NCI-H446 (cell line): ENCODE results near the gene DOCK4.
A peak's percentile ranks its signal among the peaks of the same experiment; 100 is the strongest.

Experiments
- DNase-seq, 2 experiments: peaks; one replicate each; lab custom pipeline; 2025; lab: John Stamatoyannopoulos, UW

DOCK4 gene

DNA sequence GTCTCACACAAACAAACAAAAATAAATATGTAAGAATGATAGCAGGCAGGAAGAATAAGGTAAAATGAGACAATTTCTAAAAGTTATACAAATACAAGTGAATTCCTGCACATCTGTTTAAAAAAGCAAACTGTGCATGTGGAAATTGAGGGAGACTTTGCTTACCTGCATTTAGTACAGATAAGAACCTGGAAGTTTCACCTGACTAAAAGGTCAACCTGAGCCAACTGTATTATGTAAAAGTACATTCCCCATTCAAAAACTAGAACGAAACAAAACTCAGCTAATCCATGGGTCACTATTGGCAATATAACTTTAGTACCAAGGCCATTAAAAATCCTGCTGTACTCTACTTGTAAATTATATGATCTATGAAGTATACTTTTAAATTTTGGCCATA is 127.1 kb downstream of the DOCK4 start:
- DNase-seq: no peak

DNA sequence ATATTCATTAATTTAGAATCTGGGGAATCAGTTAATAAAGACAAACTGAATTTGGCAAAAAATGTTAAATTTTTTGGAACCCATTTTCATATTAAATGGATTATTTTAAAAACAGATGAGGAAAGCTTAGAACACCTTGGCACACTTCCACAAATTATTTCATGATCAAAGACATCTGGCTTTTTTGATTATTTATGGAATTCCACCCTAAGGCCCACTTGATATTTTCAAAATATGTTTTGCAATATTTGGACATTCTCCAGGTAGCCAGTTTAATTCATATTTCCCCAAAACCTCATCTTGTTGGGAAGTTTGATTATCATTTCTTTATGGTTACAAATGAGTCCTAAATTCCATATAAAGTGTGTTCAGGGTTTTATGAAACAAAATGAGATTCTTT is 129.9 kb downstream of the DOCK4 start:
- DNase-seq: peak in 1 of 2 experiments; percentile 53

DNA sequence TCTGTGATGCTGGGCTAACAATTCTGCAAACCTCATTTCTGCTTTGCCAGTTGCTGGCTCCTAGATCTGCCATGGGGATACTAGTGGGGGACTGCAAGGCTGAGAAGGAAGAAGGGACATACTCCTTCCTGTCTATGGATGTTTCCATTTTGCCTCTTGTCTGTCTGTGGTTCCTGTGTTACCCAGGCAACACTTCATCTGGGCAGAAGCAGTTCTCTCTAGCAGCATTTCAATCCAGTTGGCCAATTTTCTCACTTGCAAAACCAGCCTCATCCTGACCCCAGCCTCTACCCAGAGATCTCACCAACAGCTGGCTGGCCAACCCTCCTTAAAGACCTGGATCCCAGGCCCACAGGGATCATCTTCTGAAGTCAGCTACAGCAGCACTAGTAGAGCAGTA is 131.7 kb downstream of the DOCK4 start:
- no peak for DNase-seq

DNA sequence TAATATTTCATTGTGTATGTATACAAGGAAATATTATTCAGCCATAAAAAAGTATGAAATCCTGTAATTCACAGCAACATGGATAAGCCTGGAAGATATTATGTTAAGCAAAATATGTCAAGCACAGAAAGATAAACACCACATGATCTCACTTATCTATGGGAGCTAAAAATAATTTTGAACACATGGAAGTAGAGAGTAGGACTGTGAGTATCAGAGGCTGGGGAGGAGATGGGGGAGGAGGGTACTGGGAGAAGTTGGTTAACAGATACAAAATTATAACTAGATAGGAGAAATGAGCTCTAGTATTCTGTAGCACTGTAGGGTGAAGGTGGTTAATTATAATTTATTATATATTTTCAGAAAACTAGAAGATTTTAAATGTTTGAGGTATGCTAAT is 132.7 kb downstream of the DOCK4 start:
- no peak for DNase-seq

DNA sequence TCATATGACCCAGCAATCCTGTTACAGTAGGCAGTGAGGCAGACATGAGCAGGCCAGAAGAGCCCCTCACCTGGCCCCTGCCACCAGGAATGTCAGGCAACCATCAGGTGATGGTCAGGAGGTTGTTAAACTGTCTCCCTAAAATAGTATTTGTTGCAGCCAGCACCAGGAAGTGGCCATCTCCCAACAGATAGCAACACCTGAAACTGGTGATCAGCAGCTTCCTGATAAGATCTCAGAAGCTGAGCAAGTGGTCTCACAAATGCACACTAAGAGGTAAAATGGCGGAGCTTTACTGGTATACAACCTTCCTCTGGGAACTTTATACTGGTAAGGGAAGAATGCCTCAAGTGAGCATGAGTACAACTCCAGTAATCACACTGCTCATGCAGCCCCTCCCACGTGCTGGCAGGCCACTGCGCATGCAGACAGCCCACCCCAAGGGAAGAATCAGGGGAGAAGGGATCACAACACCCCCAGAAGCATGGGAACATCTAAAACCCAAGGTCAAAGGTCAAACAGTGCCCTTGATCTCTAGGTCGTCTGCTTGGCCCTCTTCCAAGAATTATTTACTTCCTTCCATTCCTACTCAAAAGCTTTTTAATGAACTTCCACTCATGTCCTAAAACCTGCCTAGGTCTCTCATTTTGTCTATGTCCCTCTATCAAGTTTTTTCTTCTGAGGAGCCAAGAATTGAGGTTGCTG is 133.5 kb downstream of the DOCK4 start:
- no peak for DNase-seq

DNA sequence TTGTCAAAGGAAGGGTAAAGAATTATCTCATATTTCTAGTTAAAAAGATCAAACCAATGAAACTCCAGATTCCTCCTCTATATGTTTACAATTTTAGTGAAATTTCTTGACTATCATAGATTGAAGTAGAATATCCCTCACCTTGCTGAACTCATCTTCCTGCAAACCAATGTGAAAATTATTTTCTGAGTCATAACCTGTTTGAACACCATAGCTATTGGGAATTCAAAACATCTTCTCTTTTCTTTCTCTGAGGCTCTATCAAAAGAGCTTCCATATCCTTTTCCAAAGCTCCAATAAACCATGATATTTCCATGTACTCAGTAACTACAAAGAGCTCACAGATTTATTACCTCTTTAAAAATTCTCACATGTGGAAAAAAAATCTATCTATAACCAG is 134.3 kb downstream of the DOCK4 start:
- no peak for DNase-seq

DNA sequence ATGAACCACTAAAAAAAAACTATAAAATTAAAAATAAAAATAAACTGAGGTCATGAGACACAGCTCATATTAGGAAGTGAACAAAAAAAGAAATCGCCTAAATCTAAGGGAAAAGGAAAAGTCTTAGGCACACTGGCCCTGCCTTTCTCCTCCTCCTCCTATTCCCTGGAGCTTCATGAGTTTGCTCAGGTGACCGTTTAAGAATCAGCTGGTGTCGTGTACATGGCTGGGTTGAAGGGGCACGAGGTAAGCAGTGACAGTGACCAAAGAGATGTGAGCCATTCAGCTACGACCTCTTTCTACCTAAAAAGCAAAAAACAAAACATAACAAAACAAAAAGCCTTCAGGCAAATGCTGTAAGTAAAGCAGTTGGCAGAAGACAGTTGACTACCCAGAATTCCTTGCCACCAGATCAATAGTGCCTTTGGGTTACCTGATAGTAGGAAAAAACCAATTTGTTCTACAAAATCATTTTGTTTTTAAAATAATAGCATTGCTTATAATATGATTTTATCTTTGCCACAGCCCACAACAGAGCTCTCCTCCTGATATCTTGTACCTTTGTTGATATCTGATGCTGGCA is 135.4 kb downstream of the DOCK4 start:
- DNase-seq: no peak

DNA sequence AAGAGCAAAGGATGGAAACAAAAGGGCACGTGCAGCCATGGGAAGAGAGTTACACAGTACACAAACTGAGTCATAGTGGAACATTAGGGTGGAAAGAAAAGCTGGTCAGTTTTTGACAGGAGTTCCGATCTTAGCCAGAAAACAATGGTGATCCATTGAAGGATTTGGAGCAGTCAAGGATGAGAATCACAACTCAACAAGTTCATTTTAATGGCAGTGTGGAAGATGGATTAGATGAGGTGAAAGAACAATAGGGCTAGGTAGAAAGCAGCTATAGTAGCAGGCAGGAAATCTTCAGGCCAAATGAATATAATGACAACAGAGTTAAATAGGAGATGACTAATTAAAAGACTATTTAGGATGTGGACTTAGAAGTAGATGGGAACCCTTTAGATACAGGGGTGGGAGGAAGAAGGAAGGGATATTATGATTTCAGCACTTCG is 136.3 kb downstream of the DOCK4 start:
- DNase-seq: no peak

DNA sequence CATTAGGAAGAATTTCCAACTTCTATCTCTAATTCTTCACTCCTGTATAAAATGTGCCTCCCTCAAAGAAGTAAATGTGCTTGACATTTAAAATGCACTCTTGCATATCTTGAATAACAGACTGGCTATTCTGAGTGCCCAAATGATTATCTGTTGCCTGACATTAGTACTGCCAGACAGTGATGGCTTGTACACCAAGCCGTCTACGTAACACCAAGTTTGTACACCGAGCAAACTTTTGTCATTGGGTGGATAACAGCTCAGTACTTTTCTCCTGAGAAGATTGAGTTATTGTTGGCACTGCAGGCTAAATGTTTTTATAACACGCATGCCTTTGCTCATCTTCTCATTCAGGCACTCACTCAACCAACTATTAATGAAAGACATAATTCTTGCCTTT is 137.2 kb downstream of the DOCK4 start:
- DNase-seq: no peak

DNA sequence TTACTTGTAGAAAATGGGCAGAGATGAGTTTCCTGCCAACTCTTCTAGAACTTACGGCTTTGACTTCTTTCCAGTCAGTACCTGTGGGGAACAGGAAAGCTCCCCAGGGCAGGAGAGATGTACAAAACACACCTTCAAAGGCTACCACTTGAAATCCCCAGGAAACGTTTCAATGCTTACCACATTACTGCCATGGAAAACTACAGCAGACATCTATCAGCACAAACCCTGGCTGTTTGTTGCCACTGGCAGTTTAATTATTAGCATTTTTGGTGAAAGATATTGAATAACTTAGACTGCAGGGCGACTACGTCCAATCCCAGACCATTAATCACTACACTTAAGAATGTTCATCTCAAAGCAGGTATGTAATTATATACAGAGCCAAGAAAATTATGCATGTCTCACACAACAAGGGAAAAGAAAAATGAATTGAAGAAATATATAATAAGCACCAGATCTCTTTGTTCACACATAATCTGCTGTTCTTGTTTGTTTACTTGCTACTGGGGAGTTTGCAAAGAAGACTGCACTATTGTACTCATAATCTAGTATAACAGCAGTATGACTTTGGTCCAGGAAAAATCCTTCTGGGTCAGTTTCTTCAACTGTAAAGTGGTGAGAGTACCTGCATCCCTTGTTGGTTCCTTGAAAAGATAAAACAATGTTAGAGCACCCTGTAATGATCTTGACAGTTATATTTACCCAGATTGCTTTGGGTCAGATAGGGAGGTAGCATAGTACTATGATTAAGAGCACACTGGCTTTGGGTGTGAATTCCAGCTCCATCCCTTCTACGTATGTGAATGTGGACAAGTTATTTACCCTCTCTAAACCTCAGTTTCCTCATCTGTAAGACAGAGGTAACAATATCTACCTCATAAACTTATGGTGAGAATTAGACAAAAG is 138.3 kb downstream of the DOCK4 start:
- no peak for DNase-seq

DNA sequence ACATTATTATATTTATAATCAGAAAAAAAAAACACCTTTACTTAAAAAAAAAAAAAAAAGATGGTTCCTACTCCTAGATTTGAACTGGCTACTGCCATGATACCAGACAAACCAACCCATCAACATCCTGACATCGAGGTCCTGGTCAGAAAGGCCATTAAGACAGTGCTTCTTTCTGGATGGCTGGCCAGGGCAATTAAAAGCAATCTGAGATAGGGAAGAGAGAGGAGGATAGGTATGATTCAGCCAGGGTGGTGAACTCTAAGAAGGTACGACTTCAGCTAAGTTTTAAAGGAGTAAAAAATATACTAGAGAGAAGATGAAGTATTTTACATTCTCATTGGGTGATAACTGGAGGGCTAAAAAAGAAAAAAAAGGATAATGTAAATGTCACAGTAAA is 139.0 kb downstream of the DOCK4 start:
- DNase-seq: no peak

DNA sequence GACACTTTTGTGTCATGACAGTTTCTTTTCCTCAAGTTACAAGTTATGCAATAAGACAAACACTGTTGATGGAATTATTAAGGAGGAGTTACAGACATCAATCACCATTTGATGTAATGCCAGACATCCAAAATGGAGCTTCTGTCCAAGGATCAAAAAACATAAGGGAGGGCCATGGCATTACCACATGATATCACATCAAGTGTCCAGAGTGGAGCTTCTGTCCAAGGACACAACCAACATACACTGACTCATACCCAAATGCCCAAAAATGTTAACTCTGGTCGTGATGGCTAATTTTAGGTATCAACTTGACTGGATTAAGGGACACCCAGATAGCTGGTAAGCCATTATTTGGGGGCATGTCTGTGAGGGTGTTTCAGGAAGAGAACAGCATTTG is 140.4 kb downstream of the DOCK4 start:
- no peak for DNase-seq

DNA sequence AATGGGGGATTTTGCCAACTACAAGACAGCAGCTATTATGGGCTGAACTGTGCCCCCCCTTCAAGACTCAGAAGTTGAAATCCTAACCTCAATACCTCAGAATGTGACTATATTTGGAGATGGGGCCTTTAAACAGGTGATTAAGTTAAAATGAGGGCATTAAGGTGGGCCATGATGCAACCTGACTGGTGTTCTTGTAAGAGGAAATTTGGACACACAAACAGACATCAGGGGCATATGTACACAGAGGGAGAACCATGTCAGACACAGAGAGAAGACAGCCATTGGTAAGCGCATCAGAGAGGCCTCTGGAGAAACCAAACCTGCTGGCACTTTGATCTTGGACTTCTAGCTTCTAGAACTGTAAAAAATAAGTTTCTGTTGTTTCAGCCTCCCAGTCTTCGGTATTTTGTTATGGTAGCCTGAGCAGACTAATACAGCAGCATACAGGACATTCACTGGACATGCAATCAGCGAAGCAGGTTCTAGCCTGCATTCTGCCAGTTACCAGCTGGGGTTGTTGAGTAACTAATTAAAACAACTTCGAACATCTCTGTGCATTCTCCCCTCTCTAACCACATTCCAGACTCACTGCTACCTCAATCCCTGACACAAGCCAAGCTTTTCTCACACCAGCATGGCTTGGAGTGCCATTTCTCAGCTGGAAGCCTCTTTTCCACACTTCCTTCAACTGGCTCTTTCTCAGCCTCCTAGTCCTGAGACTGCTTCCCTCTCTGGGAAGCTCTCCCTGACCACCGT is 141.4 kb downstream of the DOCK4 start:
- no peak for DNase-seq

DNA sequence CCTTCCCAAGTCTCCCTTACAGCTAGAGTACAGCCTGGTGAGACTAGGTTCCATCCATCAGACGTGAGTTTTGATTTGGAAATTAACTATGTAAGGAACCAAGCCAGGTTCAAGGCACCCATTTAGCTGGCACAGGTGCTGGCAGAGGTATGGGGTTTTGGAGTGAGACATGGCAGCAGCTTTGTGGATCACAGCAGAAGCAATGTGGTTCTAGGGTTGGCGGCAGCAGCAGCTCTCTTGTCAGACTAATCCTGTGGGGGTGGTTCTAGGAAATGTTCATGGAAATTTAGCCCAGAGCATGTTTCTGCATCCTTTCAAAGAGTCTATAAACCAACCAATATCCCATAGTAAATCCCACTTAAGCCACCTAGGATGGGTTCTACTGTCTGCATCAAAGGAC is 142.2 kb downstream of the DOCK4 start:
- DNase-seq: no peak

DNA sequence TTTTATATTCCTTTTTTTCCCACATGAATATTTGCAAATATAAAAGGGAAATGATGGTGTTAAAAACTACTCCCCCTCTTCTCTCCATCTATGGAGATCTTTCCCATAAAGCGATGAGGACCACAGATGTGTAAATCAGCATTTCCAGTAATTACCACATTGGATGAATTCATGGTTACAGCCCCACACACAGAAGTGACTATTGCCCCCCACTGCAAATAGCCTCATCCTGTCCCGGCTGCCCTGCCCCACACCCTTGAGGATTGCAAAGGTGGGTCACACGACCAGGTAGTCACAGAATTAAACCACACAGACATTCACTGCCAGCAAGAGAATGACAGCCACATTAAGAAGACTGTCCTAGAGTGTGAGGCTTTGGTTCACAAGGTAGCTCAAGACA is 145.1 kb downstream of the DOCK4 start:
- DNase-seq: no peak

DNA sequence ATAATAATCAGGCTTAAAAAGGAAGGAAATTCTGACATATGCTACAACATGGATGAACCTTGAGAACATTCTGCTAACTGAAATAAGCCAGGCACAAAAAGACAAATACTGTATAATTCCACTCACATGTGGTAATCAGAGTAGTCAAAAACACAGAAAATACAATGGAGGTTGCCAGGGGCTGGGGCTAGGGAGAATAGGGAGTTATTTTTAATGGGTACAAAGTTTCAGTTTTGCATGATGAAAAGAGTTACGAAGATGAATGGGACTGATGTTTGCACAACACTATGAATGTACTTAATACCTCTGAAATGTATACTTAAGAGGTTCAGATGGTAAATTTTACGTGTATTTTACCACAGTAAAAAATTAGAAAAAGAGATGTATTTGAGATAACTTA is 145.6 kb downstream of the DOCK4 start:
- no peak for DNase-seq

DNA sequence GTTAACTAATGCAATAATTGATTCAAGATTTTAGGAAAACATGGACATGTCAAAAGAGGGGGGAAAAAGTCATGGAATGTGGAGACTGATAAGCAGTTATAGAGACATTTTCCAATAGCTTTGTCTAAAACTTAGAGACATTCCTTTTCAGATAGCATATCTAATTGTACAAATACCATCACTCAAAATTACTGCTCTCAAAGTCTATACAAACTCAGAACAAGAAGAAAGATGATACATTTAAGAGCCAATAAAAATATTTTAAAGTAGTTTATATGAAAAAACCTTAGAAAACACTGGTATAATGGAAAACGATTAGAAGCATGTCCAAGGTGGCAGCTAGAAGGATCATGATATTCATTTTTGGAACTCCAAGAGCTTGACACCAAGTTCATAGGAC is 146.5 kb downstream of the DOCK4 start:
- no peak for DNase-seq

DNA sequence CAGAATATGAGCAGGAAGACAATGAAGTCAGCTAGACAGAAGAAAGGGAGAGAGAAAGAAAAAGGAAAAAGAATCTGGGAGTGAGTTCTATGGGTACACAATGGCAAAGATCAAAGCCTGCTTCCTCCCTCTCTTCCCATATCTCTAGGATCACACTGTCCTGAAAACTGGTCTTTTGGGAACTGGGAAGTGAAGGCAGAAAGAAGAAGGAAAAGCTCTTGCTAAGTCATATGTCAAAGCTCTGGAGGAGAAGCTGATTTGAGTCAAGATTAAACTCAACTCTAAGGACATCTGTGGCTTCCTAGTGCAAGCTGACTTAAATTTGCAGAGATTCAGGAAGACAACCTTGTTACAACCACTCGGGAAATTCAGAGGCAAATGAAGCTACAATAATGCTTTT is 147.5 kb downstream of the DOCK4 start:
- DNase-seq: no peak

DNA sequence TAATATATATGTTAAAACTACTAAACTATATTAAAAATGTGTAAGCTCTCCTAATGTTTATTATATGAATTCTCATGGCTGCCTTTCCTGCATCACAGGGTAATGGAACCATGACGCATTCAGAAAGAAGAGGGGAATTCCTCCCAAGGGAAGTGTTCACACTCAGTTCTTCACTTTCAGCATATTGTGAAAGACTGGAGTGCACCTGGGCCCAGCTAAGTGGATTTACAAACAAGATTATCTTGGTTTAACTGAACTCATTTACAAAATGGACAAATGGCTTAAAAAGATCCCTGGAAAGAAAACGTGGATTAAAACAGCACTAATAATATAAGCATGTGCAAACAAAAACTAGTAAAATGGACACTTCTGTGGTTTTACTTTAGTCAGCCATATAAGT is 149.8 kb downstream of the DOCK4 start:
- no peak for DNase-seq

DNA sequence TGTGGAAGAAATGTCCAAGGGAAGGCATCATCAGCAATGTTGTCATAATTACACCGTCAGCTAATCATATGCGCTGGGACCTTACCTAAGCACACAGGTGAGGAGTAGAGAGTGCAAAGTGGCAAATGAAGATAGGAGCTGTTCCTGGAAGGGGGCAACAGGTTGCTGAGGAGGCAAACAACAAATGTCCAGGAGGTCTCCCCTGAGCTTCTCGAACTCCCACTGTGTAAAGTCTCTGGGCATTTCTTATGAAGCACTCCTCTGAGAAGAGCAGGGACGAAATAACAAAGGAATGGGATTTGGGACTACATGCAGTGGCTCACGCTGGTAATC is 152.5 kb downstream of the DOCK4 start:
- DNase-seq: no peak

DNA sequence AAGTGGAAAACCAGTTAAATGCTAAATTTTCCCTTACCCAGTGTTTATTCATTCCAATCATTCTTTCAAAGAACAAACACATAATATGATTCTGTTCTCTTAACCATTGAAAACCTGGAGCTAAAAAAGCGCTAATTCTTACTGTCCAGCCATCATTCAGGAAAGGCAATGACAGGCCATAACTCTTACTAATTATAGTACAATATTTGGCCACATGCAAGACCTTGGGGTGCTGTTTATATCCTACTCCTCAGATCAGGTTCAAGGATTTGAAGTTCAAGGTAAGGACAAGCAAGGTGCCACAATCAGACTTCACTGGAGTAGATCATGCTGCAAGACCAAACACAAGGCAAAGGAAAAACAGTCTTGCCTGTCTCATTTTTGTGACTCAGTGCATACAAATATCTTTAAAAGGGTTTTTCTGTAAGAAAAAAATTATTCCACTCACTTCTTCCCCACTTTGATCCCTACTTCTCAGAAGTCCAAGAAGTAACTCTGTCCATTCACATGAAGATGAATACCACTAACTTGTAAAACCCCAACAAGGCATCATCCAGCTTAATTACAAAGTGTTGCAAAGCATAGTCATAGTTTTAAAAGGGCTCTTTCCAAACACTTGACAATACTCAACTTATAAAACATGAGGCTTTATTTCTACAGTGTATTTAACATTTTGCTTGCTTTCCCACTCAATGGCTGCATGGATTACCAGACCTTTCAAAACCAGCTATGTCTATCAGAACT is 153.0 kb downstream of the DOCK4 start:
- no peak for DNase-seq

DNA sequence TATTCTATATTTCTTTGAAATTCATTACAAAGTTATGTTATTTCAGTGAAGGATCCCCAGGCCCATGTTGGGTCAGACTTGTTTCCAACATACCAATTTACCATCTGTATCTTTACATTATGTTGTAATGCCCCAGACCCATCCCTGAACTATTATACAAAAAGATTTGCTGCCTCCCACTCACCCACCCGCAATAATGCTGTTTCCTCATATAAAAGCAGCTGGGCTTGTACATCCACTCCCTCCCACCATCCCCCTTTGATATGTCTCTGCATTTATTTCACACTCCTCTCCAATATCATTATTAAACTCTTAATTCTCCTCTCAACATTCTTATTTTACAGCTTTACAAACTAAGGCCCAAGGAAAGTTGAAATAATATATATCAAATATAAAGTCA is 153.7 kb downstream of the DOCK4 start:
- no peak for DNase-seq
